Fibroblast of lung (primary cell): ENCODE data around the gene CHD6. TPM values are rescaled to one million over a fixed set of nuclear protein-coding genes. Genes with fewer than 3 reads are reported as not detected.

Experiments
- DNase-seq, 2 donors: peaks; one replicate each; pipeline versions ENCODE4 v3.0.0 to v3.0.0-alpha.2; 2010; ENCODE audit warnings: low read depth in 2 of 2
- H2AFZ ChIP-seq: 2 replicates; pipeline ENCODE4 v1.5.1; 2012; ENCODE audit warnings: low read length, control low read depth, inconsistent platforms
- H3K27ac ChIP-seq: 2 replicates; pipeline ENCODE4 v1.5.1; 2011; ENCODE audit warnings: low read length, control low read depth; ENCODE audit not compliant: insufficient read depth
- H3K27me3 ChIP-seq: 2 replicates; pipeline ENCODE4 v1.5.1; 2011; ENCODE audit warnings: mild to moderate bottlenecking, low read length; ENCODE audit not compliant: control insufficient read depth, insufficient read depth
- H3K36me3 ChIP-seq: 2 replicates; pipeline ENCODE4 v1.5.1; 2011; ENCODE audit warnings: low read length; ENCODE audit not compliant: control insufficient read depth, insufficient read depth
- H3K4me1 ChIP-seq: 2 replicates; pipeline ENCODE4 v1.5.1; 2011; ENCODE audit warnings: low read length; ENCODE audit not compliant: control insufficient read depth, insufficient read depth; ENCODE audit errors: extremely low read depth
- H3K4me2 ChIP-seq: 2 replicates; pipeline ENCODE4 v1.5.1; 2011; ENCODE audit warnings: low read length, control low read depth; ENCODE audit not compliant: insufficient read depth; ENCODE audit errors: extremely low read depth
- H3K4me3 ChIP-seq, 4 experiments: fragments of 200-600 bp in 1 of 4; sonication (generic) in 1 of 4; replicated peaks in 1 of 4; 2 replicates each; pipeline ENCODE4 v1.5.1; 2011 to 2016; ENCODE audit warnings: low read length in 4 of 4, low read depth in 3 of 4, mild to moderate bottlenecking in 3 of 4, control low read depth in 2 of 4, inconsistent platforms in 1 of 4, mixed read lengths in 1 of 4; ENCODE audit not compliant: insufficient read depth in 1 of 4; ENCODE audit errors: control extremely low read depth in 1 of 4
- H3K79me2 ChIP-seq: 2 replicates; pipeline ENCODE4 v1.5.1; 2012; ENCODE audit warnings: mild to moderate bottlenecking, low read length, inconsistent platforms; ENCODE audit not compliant: control insufficient read depth, insufficient read depth
- H3K9ac ChIP-seq: 2 replicates; pipeline ENCODE4 v1.5.1; 2011; ENCODE audit warnings: mild to moderate bottlenecking, low read length, control low read depth; ENCODE audit not compliant: insufficient read depth
- H3K9me3 ChIP-seq: 2 replicates; pipeline ENCODE4 v1.5.1; 2012; ENCODE audit warnings: low read depth, low read length; ENCODE audit not compliant: control insufficient read depth, insufficient read depth
- H4K20me1 ChIP-seq: 2 replicates; pipeline ENCODE4 v1.5.1; 2011; ENCODE audit warnings: low read length; ENCODE audit not compliant: control insufficient read depth, insufficient read depth; ENCODE audit errors: extremely low read depth
- CTCF ChIP-seq, 2 donors: IDR thresholded peaks in 1 of 2; conservative IDR thresholded peaks in 1 of 2; 1 replicate in 1 of 2; 2 replicates in 1 of 2; pipeline ENCODE4 v1.5.1; 2011 to 2012; ENCODE audit warnings: low read length in 2 of 2, control low read depth in 1 of 2, inconsistent platforms in 1 of 2, low read depth in 1 of 2, mild to moderate bottlenecking in 1 of 2
- EZH2 ChIP-seq: IDR thresholded peaks from 2 replicates; pipeline ENCODE4 v1.5.1; 2012; ENCODE audit warnings: low read length, control low read depth, mild to moderate bottlenecking; ENCODE audit errors: missing control alignments
- polyA plus RNA-seq, 2 donors: library from polyadenylated mRNA; depleted of rRNA in 1 of 2; stranded (reverse) in 1 of 2; unstranded in 1 of 2; fragments of >200 nt; gene quantifications; 2 replicates each; pipeline ENCODE4 v1.2.1, GENCODE V29; 2011 to 2012; ENCODE audit warnings: missing spikeins in 1 of 2
- total RNA-seq: library from RNA; depleted of rRNA; stranded (reverse); fragments of >200 nt; gene quantifications from 2 replicates; pipeline ENCODE4 v1.2.1, GENCODE V29; 2014

The CHD6 gene
- total and polyA plus RNA-seq, 2 donors (not counting 1 experiment from before 2014, with no cell fraction given) = 13.4 to 25.9 TPM

DNA sequence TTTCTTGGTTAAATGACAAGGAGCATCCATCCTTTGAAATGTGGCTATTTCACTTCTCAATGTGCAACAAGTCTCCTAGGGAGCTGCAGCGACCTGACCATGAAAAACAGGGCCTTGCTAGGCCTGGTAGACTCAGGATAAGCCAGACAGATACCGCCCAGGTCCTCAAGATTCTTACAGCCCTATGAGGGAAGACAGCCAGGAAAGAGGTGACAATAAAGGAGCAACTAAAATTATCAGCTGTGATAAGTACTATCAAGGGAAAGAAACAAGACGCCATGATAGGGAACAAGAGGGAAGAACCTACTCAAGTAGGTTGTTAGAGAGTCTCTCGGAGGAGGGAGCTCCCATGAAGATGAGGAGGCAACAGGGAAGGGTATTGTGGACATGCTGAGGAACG lies 200.1 kb downstream of the CHD6 start:
- Histone ChIP-seq H3K79me2 (no peaks in the 10 kb centered on the region), H3K4me3 (no peak overlapping the region), H3K27ac (no peak overlapping the region), H3K9me3 (no peaks in the 10 kb centered on the region), H3K27me3 (no peaks in the 10 kb centered on the region), H3K4me1 (no peaks in the 10 kb centered on the region), H4K20me1 (no peaks in the 10 kb centered on the region), H2AFZ (no peak overlapping the region), H3K9ac (no peak overlapping the region), H3K4me2 (no peak overlapping the region), H3K36me3 (peaks cover 6% of the 10 kb centered on the region)
- TF ChIP-seq CTCF (conservative IDR thresholded peaks at IDR 0.05 in 1 of 2, IDR thresholded peaks at IDR 0.05 in 1 of 2; ENCODE audit: low read depth in 1 of 2, low read length in 2 of 2) (no peak), EZH2 (no peak)
- DNase-seq = no peak

DNA sequence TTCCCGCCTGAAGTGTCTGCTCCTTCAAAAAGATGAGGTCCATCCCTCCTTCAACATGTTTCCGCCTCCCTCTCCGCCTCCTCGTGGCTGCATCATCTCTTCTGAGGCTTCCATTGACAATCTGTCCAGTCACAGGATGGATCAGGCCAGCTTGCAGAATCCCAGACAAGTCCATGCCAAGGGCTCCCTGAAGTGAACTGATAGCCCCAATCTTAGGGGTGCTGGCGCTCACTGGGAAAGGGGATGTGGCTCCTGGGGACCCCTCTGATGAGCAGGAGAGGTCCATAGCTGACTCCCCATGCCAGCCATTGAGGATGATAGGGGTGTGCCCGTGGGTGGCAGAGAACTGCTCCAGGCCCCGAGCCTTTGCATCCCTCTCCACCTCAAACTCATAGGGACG lies 203.0 kb downstream of the CHD6 start:
- H3K4me3 ChIP-seq = no peak overlapping the region
- TF ChIP-seq EZH2 (no peak), CTCF (conservative IDR thresholded peaks at IDR 0.05 in 1 of 2, IDR thresholded peaks at IDR 0.05 in 1 of 2; ENCODE audit: low read depth in 1 of 2, low read length in 2 of 2) (no peak)
- no peaks in the 10 kb centered on the region for H3K4me1 ChIP-seq
- no peaks in the 10 kb centered on the region for H3K79me2 ChIP-seq
- H3K27me3 ChIP-seq = no peaks in the 10 kb centered on the region
- DNase-seq = no peak
- no peaks in the 10 kb centered on the region for H4K20me1 ChIP-seq
- H3K9ac ChIP-seq = no peak overlapping the region
- H3K9me3 ChIP-seq = no peaks in the 10 kb centered on the region
- no peak overlapping the region for H2AFZ ChIP-seq
- H3K27ac ChIP-seq = no peak overlapping the region
- H3K4me2 ChIP-seq = no peak overlapping the region
- H3K36me3 ChIP-seq = peaks cover 2% of the 10 kb centered on the region

- H3K9me3 ChIP-seq = no peaks in the 10 kb centered on the region
- no peaks in the 10 kb centered on the region for H3K4me1 ChIP-seq
- no peak for TF ChIP-seq EZH2
- TF ChIP-seq CTCF (conservative IDR thresholded peaks at IDR 0.05 in 1 of 2, IDR thresholded peaks at IDR 0.05 in 1 of 2; ENCODE audit: low read depth in 1 of 2, low read length in 2 of 2) = no peak
- H3K36me3 ChIP-seq = peaks cover 6% of the 10 kb centered on the region
- no peak for DNase-seq
- H2AFZ ChIP-seq = no peak overlapping the region
- H3K9ac ChIP-seq = no peak overlapping the region
- no peak overlapping the region for H3K4me2 ChIP-seq
- H3K27me3 ChIP-seq = no peaks in the 10 kb centered on the region
- H4K20me1 ChIP-seq = no peaks in the 10 kb centered on the region
- no peaks in the 10 kb centered on the region for H3K79me2 ChIP-seq
- H3K4me3 ChIP-seq = no peak overlapping the region
- H3K27ac ChIP-seq = no peak overlapping the region
These were observed 205.0 kb downstream of the CHD6 start for GRCh38 chr20:41413169-41413568.
